T47D (cell line): Measurements from ENCODE around the gene ARFGAP3.

ENCODE experiments used
- DNase-seq, 2 experiments: peaks; one replicate each; pipeline versions ENCODE4 v3.0.0 to v3.0.0-alpha.2; 2011 to 2012; ENCODE audit warnings: low read depth in 1 of 2, low spot score in 1 of 2
- JUND ChIP-seq: IDR thresholded peaks from 2 replicates; pipeline ENCODE4 v1.6.1; 2012; ENCODE audit warnings: low read depth
- in situ Hi-C: cut with HindIII; loops from 2 replicates; pipeline ENCODE4 v1.10.0; 2016; ENCODE audit warnings: low sequenced_read_pairs, low pct_unique_long_range_greater_than_20kb

ARFGAP3 gene

GRCh38 chr22:42879371-42880021 lies 22.4 kb upstream of the ARFGAP3 start:
- DNase-seq = no peak
- in situ Hi-C loops = no loop called here
- no peak for TF ChIP-seq JUND

GRCh38 chr22:42878561-42879305 lies 21.7 kb upstream of the ARFGAP3 start:
- TF ChIP-seq JUND = no peak
- in situ Hi-C loops = no loop called here
- DNase-seq = no peak

GRCh38 chr22:42877597-42878340 lies 20.7 kb upstream of the ARFGAP3 start:
- in situ Hi-C loops = no loop called here
- no peak for TF ChIP-seq JUND
- no peak for DNase-seq

GRCh38 chr22:42877158-42877557 lies 20.1 kb upstream of the ARFGAP3 start:
- DNase-seq = no peak
- in situ Hi-C loops = no loop called here
- no peak for TF ChIP-seq JUND

- no peak for TF ChIP-seq JUND
- no peak for DNase-seq
Observed at GRCh38 chr22:42876041-42876440, 19.0 kb upstream of the ARFGAP3 start.

GRCh38 chr22:42874010-42874409 lies 16.9 kb upstream of the ARFGAP3 start:
- in situ Hi-C loops = no loop called here
- TF ChIP-seq JUND = no peak
- DNase-seq = no peak

More at GRCh38 chr22:42876041-42876440, 19.0 kb upstream of the ARFGAP3 start:
- in situ Hi-C loops = no loop called here

- TF ChIP-seq JUND = no peak
- in situ Hi-C loops = no loop called here
- DNase-seq = no peak
Observed at GRCh38 chr22:42873356-42873755, 16.3 kb upstream of the ARFGAP3 start.

GRCh38 chr22:42872821-42873220 lies 15.7 kb upstream of the ARFGAP3 start:
- in situ Hi-C loops = no loop called here
- no peak for DNase-seq
- no peak for TF ChIP-seq JUND

- no peak for TF ChIP-seq JUND
- in situ Hi-C loops = no loop called here
- DNase-seq = no peak
Observed at GRCh38 chr22:42871146-42872050, 14.3 kb upstream of the ARFGAP3 start.

- in situ Hi-C loops = no loop called here
- TF ChIP-seq JUND = no peak
- DNase-seq = no peak
Observed at GRCh38 chr22:42869888-42870480, 12.9 kb upstream of the ARFGAP3 start.

- no peak for TF ChIP-seq JUND
- no peak for DNase-seq
- in situ Hi-C loops = no loop called here
Observed at GRCh38 chr22:42869463-42869862, 12.4 kb upstream of the ARFGAP3 start.
